GM12878 (cell line): ENCODE data around the gene H2AZ1. TPM values are rescaled to one million over a fixed set of nuclear protein-coding genes. Genes with fewer than 3 reads are reported as not detected.

ENCODE experiments used
- ATAC-seq: fragments of 200-7000 bp; cut with Tn5 transposase; 3 replicates; pipeline ENCODE4 v1.9.1; 2020; ENCODE audit warnings: mild to moderate bottlenecking, moderate library complexity
- BruUV-seq: library from RNA; stranded (reverse); fragments of 400-500 nt; replicated peaks from 2 replicates; lab custom pipeline; 2021; lab: Mats Ljungman, UMichigan
- CTCF ChIA-PET: fragments of 300-600 bp; sonication (Branson Sonifier 250); formaldehyde crosslinking; extraction: SDS; loops from one replicate; lab custom pipeline; 2021; ENCODE audit warnings: inconsistent platforms; lab: Yijun Ruan, JAX
- POLR2A ChIA-PET: fragments of 350-600 bp; formaldehyde crosslinking; extraction: SDS; loops from one replicate; lab custom pipeline; 2021; ENCODE audit warnings: inconsistent platforms; lab: Charles Lee
- RAD21 ChIA-PET: fragments of 300-600 bp; sonication (Branson Sonifier 250); formaldehyde crosslinking; loops from one replicate; lab custom pipeline; 2023; ENCODE audit warnings: antibody characterized with exemption; ENCODE audit not compliant: unreplicated experiment; lab: Charles Lee
- SMC1A ChIA-PET: fragments of 300-600 bp; sonication (Branson Sonifier 250); formaldehyde crosslinking; loops from one replicate; lab custom pipeline; 2023; ENCODE audit not compliant: unreplicated experiment, uncharacterized antibody; lab: Charles Lee
- DNase-seq: peaks from one replicate; pipeline ENCODE4 v3.0.0-alpha.2; 2011; ENCODE audit warnings: low read depth, low spot score
- FAIRE-seq: peaks from 3 replicates; lab custom pipeline; 2011; peaks lifted over from hg19 to GRCh38; lab: Jason Lieb, UNC
- H2AFZ ChIP-seq: 2 replicates; pipeline ENCODE4 v1.6.0; 2011; ENCODE audit warnings: low read depth, low read length, control low read depth; ENCODE audit not compliant: control insufficient read depth
- H3K27ac ChIP-seq: 2 replicates; pipeline ENCODE4 v1.5.1; 2011; ENCODE audit warnings: control low read depth; ENCODE audit not compliant: control insufficient read depth, insufficient read depth
- H3K27me3 ChIP-seq, 2 experiments: replicated peaks in 1 of 2; 2 replicates each; pipeline versions ENCODE4 v1.6.0 to v1.6.1; 2011; ENCODE audit warnings: low read length in 1 of 2; ENCODE audit not compliant: control insufficient read depth in 2 of 2, insufficient read depth in 2 of 2
- H3K36me3 ChIP-seq, 2 experiments: 2 replicates each; pipeline ENCODE4 v1.5.1; 2011; ENCODE audit warnings: low read length in 1 of 2; ENCODE audit not compliant: control insufficient read depth in 2 of 2, insufficient read depth in 2 of 2
- H3K4me1 ChIP-seq: 2 replicates; pipeline ENCODE4 v1.6.1; 2011; ENCODE audit warnings: mild to moderate bottlenecking, low read length, moderate library complexity, mixed read lengths; ENCODE audit not compliant: control insufficient read depth, insufficient read depth
- H3K4me2 ChIP-seq: 2 replicates; pipeline ENCODE4 v1.6.0; 2011; ENCODE audit warnings: control low read depth; ENCODE audit not compliant: control insufficient read depth, insufficient read depth
- H3K4me3 ChIP-seq: fragments of 200-600 bp; sonication (generic); 2 replicates; pipeline ENCODE4 v1.5.1; 2016
- H3K79me2 ChIP-seq: 2 replicates; pipeline ENCODE4 v1.6.0; 2011; ENCODE audit warnings: low read length; ENCODE audit not compliant: control insufficient read depth, insufficient read depth
- H3K9ac ChIP-seq: 2 replicates; pipeline ENCODE4 v1.8.0; 2011; ENCODE audit warnings: low read length, control low read depth, mixed read lengths; ENCODE audit not compliant: control insufficient read depth, insufficient read depth
- H3K9me3 ChIP-seq: replicated peaks from 3 replicates; pipeline ENCODE4 v1.5.1; 2011; ENCODE audit warnings: mild to moderate bottlenecking, low read length; ENCODE audit not compliant: control insufficient read depth, insufficient read depth
- H4K20me1 ChIP-seq: 2 replicates; pipeline ENCODE4 v1.6.0; 2011; ENCODE audit not compliant: control insufficient read depth, insufficient read depth
- CHD2 ChIP-seq: IDR thresholded peaks from 2 replicates; pipeline ENCODE4 v1.6.1; 2011; ENCODE audit warnings: low read depth, low read length, improper control_type of control experiment, borderline replicate concordance
- EGR1 ChIP-seq, 2 experiments: IDR thresholded peaks; 1 replicate in 1 of 2; 2 replicates in 1 of 2; pipeline ENCODE4 v1.6.1; 2011 to 2012; ENCODE audit warnings: low read depth in 2 of 2, low read length in 2 of 2, borderline replicate concordance in 1 of 2, mild to moderate bottlenecking in 1 of 2, moderate library complexity in 1 of 2
- GATAD2B ChIP-seq: fragments of 450-650 bp; conservative IDR thresholded peaks from 2 replicates; pipeline ENCODE4 v1.6.1; 2017; ENCODE audit warnings: low read depth, mild to moderate bottlenecking, moderate library complexity
- HCFC1 ChIP-seq: fragments of 150-350 bp; IDR thresholded peaks from 2 replicates; pipeline ENCODE4 v1.6.1; 2014; ENCODE audit warnings: low read length
- HDAC2 ChIP-seq: fragments of 200-600 bp; sonication (generic); IDR thresholded peaks from 2 replicates; pipeline ENCODE4 v1.6.1; 2017
- HDGF ChIP-seq: fragments of 450-650 bp; IDR thresholded peaks from 2 replicates; pipeline ENCODE4 v1.6.1; 2016; ENCODE audit warnings: antibody characterized with exemption
- IKZF1 ChIP-seq: fragments of 450-650 bp; conservative IDR thresholded peaks from 2 replicates; pipeline ENCODE4 v1.6.1; 2017; ENCODE audit warnings: antibody characterized with exemption, mild to moderate bottlenecking
- NFYA ChIP-seq: IDR thresholded peaks from 2 replicates; pipeline ENCODE4 v1.6.1; 2011; ENCODE audit warnings: low read depth, mild to moderate bottlenecking, low read length, improper control_type of control experiment, borderline replicate concordance
- NR2C2 ChIP-seq: IDR thresholded peaks from 2 replicates; pipeline ENCODE4 v1.6.1; 2011; ENCODE audit warnings: borderline replicate concordance, low read depth; ENCODE audit not compliant: control insufficient read depth, insufficient read length
- SP1 ChIP-seq: IDR thresholded peaks from one replicate; pipeline ENCODE4 v1.6.1; 2011; ENCODE audit warnings: low read depth, low read length
- SREBF2 ChIP-seq: IDR thresholded peaks from 2 replicates; pipeline ENCODE4 v1.6.1; 2012; ENCODE audit warnings: mild to moderate bottlenecking, low read length
- SRF ChIP-seq, 2 experiments: IDR thresholded peaks; 2 replicates each; pipeline ENCODE4 v1.6.1; 2011; ENCODE audit warnings: low read depth in 2 of 2, low read length in 2 of 2, mild to moderate bottlenecking in 1 of 2, moderate library complexity in 1 of 2
- TCF12 ChIP-seq: IDR thresholded peaks from 2 replicates; pipeline ENCODE4 v1.6.1; 2011; ENCODE audit warnings: low read depth, mild to moderate bottlenecking, low read length
- WGBS: methylation state at CpG from one replicate; pipeline ENCODE4 v1.1.6; 2016; ENCODE audit warnings: low lambda C conversion rate; ENCODE audit not compliant: insufficient replicate concordance, insufficient coverage; ENCODE audit errors: missing lambda C conversion rate; 5-methylcytosine and 5-hydroxymethylcytosine counted together
- in situ Hi-C: fragments of 300-500 bp; cut with MboI; formaldehyde crosslinking; loops from 9 replicates; pipeline ENCODE4 v1.14.3; 2018; ENCODE audit warnings: mixed read lengths
- intact Hi-C: fragments of 100-400 bp; cut with micrococcal nuclease; formaldehyde crosslinking; loops from one replicate; pipeline ENCODE4 v1.14.2; 2022; ENCODE audit not compliant: unreplicated experiment
- polyA plus RNA-seq, 11 experiments: library from polyadenylated mRNA; depleted of rRNA in 4 of 11; unstranded in 6 of 11; stranded (reverse) in 5 of 11; fragments of >200 nt; fragmentation: Nextera tagmentation in 4 of 11; fragmentation: Illumina TruSeq in 1 of 11; extraction: Ambion mirVana in 4 of 11; extraction: Trizol in 1 of 11; gene quantifications; 1 replicate in 1 of 11; 2 replicates in 10 of 11; pipeline versions ENCODE4 v1.2.1 to v1.2.3, GENCODE V29; 2011 to 2016; ENCODE audit warnings: inconsistent platforms in 2 of 11, missing spikeins in 2 of 11, low read depth in 1 of 11
- total RNA-seq, 4 experiments: library from RNA; depleted of rRNA in 3 of 4; stranded (reverse); fragments of >200 nt in 3 of 4; fragmentation: Illumina TruSeq in 1 of 4; extraction: Trizol in 1 of 4; gene quantifications; 2 replicates each; pipeline versions ENCODE4 v1.2.1 to v1.2.3, GENCODE V29; 2013 to 2021
- TF ChIP-seq, protein P1 (sequence below): fragments of 450-650 bp; IDR thresholded peaks from 2 replicates; pipeline ENCODE4 v1.6.1; 2017; ENCODE audit warnings: mild to moderate bottlenecking, moderate library complexity
- TF ChIP-seq, protein P2 (sequence below): IDR thresholded peaks from 2 replicates; pipeline ENCODE4 v1.6.1; 2011; ENCODE audit warnings: borderline replicate concordance, low read depth, mild to moderate bottlenecking, moderate library complexity, mixed read lengths, low read length; ENCODE audit not compliant: insufficient read depth; ENCODE audit errors: extremely low read length
- TF ChIP-seq, protein P3 (sequence below): fragments of 450-650 bp; IDR thresholded peaks from 2 replicates; pipeline ENCODE4 v1.6.1; 2018; ENCODE audit warnings: mild to moderate bottlenecking, low read depth, moderate library complexity; ENCODE audit not compliant: partially characterized antibody

Gene H2AZ1
- total and polyA plus RNA-seq, 10 of the 15 experiments (the other 5 are each of a cell fraction or from before 2014, with no cell fraction given) = 652 to 4,800 (median 898) TPM

DNA sequence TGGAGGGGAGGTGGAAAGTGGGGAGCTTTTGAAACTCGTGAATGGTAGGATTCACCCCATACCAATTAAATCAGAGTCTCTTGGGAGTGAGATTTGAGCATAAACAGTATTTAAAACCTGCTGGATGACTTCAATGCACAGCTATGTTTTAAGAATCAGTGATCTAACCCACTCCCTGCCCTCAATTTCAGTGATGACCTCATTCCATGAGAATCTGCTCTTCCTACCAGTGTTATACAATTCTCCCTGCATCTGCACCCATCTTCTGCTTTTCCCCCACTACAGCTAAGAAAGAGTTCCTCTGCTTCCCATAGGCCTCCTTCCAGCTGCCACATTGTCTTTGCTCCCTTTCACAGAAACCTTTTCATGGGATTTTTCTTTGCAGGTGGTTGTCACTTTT lies 18.3 kb upstream of the H2AZ1 start:
- H3K4me1 ChIP-seq = no peaks in the 10 kb centered on the region
- no peaks in the 10 kb centered on the region for H4K20me1 ChIP-seq
- ChIA-PET POLR2A (no interaction called here), SMC1A (no interaction called here), CTCF (no interaction called here), RAD21 (no interaction called here)
- intact Hi-C loops (no loop called here), in situ Hi-C loops (no loop called here)
- no peak overlapping the region for H2AFZ ChIP-seq
- no peak overlapping the region for H3K4me3 ChIP-seq
- H3K27ac ChIP-seq = no peak overlapping the region
- no peaks in the 10 kb centered on the region for H3K9me3 ChIP-seq
- no peak overlapping the region for H3K9ac ChIP-seq
- TF ChIP-seq, protein P1, sequence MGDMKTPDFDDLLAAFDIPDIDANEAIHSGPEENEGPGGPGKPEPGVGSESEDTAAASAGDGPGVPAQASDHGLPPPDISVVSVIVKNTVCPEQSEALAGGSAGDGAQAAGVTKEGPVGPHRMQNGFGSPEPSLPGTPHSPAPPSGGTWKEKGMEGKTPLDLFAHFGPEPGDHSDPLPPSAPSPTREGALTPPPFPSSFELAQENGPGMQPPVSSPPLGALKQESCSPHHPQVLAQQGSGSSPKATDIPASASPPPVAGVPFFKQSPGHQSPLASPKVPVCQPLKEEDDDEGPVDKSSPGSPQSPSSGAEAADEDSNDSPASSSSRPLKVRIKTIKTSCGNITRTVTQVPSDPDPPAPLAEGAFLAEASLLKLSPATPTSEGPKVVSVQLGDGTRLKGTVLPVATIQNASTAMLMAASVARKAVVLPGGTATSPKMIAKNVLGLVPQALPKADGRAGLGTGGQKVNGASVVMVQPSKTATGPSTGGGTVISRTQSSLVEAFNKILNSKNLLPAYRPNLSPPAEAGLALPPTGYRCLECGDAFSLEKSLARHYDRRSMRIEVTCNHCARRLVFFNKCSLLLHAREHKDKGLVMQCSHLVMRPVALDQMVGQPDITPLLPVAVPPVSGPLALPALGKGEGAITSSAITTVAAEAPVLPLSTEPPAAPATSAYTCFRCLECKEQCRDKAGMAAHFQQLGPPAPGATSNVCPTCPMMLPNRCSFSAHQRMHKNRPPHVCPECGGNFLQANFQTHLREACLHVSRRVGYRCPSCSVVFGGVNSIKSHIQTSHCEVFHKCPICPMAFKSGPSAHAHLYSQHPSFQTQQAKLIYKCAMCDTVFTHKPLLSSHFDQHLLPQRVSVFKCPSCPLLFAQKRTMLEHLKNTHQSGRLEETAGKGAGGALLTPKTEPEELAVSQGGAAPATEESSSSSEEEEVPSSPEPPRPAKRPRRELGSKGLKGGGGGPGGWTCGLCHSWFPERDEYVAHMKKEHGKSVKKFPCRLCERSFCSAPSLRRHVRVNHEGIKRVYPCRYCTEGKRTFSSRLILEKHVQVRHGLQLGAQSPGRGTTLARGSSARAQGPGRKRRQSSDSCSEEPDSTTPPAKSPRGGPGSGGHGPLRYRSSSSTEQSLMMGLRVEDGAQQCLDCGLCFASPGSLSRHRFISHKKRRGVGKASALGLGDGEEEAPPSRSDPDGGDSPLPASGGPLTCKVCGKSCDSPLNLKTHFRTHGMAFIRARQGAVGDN = no peak
- TF ChIP-seq NFYA (no peak), IKZF1 (no peak), HCFC1 (no peak), SREBF2 (no peak), CHD2 (no peak), SRF (IDR thresholded peaks at IDR 0.05; ENCODE audit: low read depth in 2 of 2, low read length in 2 of 2) (no peak), TCF12 (no peak), HDGF (no peak), GATAD2B (no peak), HDAC2 (no peak), EGR1 (IDR thresholded peaks at IDR 0.05; ENCODE audit: borderline replicate concordance in 1 of 2, low read depth in 2 of 2, low read length in 2 of 2) (no peak), NR2C2 (no peak), SP1 (no peak)
- TF ChIP-seq, protein P2, sequence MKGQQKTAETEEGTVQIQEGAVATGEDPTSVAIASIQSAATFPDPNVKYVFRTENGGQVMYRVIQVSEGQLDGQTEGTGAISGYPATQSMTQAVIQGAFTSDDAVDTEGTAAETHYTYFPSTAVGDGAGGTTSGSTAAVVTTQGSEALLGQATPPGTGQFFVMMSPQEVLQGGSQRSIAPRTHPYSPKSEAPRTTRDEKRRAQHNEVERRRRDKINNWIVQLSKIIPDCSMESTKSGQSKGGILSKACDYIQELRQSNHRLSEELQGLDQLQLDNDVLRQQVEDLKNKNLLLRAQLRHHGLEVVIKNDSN = no peak
- TF ChIP-seq, protein P3, sequence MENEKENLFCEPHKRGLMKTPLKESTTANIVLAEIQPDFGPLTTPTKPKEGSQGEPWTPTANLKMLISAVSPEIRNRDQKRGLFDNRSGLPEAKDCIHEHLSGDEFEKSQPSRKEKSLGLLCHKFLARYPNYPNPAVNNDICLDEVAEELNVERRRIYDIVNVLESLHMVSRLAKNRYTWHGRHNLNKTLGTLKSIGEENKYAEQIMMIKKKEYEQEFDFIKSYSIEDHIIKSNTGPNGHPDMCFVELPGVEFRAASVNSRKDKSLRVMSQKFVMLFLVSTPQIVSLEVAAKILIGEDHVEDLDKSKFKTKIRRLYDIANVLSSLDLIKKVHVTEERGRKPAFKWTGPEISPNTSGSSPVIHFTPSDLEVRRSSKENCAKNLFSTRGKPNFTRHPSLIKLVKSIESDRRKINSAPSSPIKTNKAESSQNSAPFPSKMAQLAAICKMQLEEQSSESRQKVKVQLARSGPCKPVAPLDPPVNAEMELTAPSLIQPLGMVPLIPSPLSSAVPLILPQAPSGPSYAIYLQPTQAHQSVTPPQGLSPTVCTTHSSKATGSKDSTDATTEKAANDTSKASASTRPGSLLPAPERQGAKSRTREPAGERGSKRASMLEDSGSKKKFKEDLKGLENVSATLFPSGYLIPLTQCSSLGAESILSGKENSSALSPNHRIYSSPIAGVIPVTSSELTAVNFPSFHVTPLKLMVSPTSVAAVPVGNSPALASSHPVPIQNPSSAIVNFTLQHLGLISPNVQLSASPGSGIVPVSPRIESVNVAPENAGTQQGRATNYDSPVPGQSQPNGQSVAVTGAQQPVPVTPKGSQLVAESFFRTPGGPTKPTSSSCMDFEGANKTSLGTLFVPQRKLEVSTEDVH = no peak
- no peaks in the 10 kb centered on the region for H3K79me2 ChIP-seq
- ATAC-seq = no peak
- 6% methylated on average over 1 of the region's 1 CpG for WGBS
- H3K36me3 ChIP-seq = no peaks in the 10 kb centered on the region
- no peaks in the 10 kb centered on the region for H3K27me3 ChIP-seq
- no peak for FAIRE-seq
- no TSS peak for BruUV-seq
- DNase-seq = no peak
- H3K4me2 ChIP-seq = no peak overlapping the region
